SK-N-SH treated with all-trans-retinoic acid at 6 μM for 48 hours (cell line): ENCODE data around the gene LUZP1.

Experiments
- ARNTL ChIP-seq: fragments of 450-650 bp; formaldehyde crosslinking; IDR thresholded peaks from 2 replicates; pipeline ENCODE4 v1.5.0; 2020; ENCODE audit warnings: low read depth, mild to moderate bottlenecking, moderate library complexity, borderline replicate concordance
- BACH2 ChIP-seq: fragments of 250-450 bp; sonication (Bioruptor Pico); IDR thresholded peaks from 2 replicates; pipeline ENCODE4 v1.9.0; 2021; ENCODE audit warnings: mild to moderate bottlenecking, borderline replicate concordance
- CSDC2 ChIP-seq: fragments of 250-450 bp; sonication (Bioruptor Pico); IDR thresholded peaks from 2 replicates; pipeline ENCODE4 v1.5.0; 2020; ENCODE audit warnings: mild to moderate bottlenecking, moderate library complexity
- ESRRG ChIP-seq: fragments of 250-450 bp; sonication (Bioruptor Pico); IDR thresholded peaks from 2 replicates; pipeline ENCODE4 v1.6.1; 2021; ENCODE audit warnings: mild to moderate bottlenecking
- PPARA ChIP-seq: fragments of 250-450 bp; sonication (Bioruptor Pico); IDR thresholded peaks from 2 replicates; pipeline ENCODE4 v1.5.0; 2020; ENCODE audit warnings: mild to moderate bottlenecking, borderline replicate concordance
- RARB ChIP-seq: fragments of 250-450 bp; sonication (Bioruptor Pico); IDR thresholded peaks from 2 replicates; pipeline ENCODE4 v1.8.0; 2021; ENCODE audit warnings: mild to moderate bottlenecking, moderate library complexity
- ZC3H10 ChIP-seq: fragments of 250-450 bp; sonication (Bioruptor Pico); IDR thresholded peaks from 2 replicates; pipeline ENCODE4 v1.5.1; 2021; ENCODE audit warnings: mild to moderate bottlenecking, moderate library complexity
- ZFP3 ChIP-seq: fragments of 250-450 bp; sonication (Bioruptor Pico); IDR thresholded peaks from 2 replicates; pipeline ENCODE4 v1.5.0; 2020; ENCODE audit warnings: mild to moderate bottlenecking, moderate library complexity
- ZNF8 ChIP-seq: fragments of 450-650 bp; formaldehyde crosslinking; IDR thresholded peaks from 2 replicates; pipeline ENCODE4 v1.5.0; 2020; ENCODE audit warnings: mild to moderate bottlenecking, moderate library complexity
- TF ChIP-seq, protein P1 (sequence below): fragments of 250-450 bp; sonication (Bioruptor Pico); IDR thresholded peaks from 2 replicates; pipeline ENCODE4 v1.8.0; 2020; ENCODE audit warnings: mild to moderate bottlenecking, moderate library complexity, borderline replicate concordance
- TF ChIP-seq, protein P2 (sequence below): fragments of 250-450 bp; sonication (Bioruptor Pico); IDR thresholded peaks from 2 replicates; pipeline ENCODE4 v1.8.0; 2021; ENCODE audit warnings: low read depth, mild to moderate bottlenecking, moderate library complexity, borderline replicate concordance
- TF ChIP-seq, protein P3 (sequence below): fragments of 250-450 bp; sonication (Bioruptor Pico); IDR thresholded peaks from 2 replicates; pipeline ENCODE4 v1.5.1; 2020; ENCODE audit warnings: low read depth, mild to moderate bottlenecking, moderate library complexity

DNA sequence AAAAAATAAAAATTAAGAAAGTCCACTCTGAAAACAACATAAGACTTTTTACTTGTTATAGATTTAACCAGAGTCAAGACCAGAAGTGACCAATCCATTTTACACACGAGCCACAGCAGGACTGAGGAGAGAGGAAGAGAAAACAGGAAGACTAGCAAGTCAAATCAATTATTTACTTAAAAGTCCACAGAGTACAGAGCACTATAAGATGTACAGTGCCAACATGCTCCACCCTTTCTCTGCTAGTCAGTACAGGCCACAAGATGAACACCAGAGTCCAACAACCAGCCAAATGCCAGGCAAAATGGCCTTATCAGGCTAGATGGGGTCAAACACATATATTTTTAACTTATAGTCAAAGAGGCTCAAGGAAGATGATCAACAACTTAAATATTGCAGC, 19.5 kb downstream of the LUZP1 start:
- TF ChIP-seq, protein P1, sequence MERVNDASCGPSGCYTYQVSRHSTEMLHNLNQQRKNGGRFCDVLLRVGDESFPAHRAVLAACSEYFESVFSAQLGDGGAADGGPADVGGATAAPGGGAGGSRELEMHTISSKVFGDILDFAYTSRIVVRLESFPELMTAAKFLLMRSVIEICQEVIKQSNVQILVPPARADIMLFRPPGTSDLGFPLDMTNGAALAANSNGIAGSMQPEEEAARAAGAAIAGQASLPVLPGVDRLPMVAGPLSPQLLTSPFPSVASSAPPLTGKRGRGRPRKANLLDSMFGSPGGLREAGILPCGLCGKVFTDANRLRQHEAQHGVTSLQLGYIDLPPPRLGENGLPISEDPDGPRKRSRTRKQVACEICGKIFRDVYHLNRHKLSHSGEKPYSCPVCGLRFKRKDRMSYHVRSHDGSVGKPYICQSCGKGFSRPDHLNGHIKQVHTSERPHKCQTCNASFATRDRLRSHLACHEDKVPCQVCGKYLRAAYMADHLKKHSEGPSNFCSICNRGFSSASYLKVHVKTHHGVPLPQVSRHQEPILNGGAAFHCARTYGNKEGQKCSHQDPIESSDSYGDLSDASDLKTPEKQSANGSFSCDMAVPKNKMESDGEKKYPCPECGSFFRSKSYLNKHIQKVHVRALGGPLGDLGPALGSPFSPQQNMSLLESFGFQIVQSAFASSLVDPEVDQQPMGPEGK (CRISPR knock-in tag): no peak
- TF ChIP-seq, protein P2, sequence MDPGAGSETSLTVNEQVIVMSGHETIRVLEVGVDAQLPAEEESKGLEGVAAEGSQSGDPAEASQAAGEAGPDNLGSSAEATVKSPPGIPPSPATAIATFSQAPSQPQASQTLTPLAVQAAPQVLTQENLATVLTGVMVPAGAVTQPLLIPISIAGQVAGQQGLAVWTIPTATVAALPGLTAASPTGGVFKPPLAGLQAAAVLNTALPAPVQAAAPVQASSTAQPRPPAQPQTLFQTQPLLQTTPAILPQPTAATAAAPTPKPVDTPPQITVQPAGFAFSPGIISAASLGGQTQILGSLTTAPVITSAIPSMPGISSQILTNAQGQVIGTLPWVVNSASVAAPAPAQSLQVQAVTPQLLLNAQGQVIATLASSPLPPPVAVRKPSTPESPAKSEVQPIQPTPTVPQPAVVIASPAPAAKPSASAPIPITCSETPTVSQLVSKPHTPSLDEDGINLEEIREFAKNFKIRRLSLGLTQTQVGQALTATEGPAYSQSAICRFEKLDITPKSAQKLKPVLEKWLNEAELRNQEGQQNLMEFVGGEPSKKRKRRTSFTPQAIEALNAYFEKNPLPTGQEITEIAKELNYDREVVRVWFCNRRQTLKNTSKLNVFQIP (CRISPR knock-in tag): no peak
- TF ChIP-seq ESRRG (CRISPR knock-in tag) (no peak), BACH2 (CRISPR knock-in tag) (no peak), ZNF8 (CRISPR knock-in tag) (no peak), RARB (CRISPR knock-in tag) (no peak), ARNTL (CRISPR knock-in tag) (no peak), PPARA (CRISPR knock-in tag) (no peak), ZFP3 (CRISPR knock-in tag) (no peak), ZC3H10 (CRISPR knock-in tag) (no peak), CSDC2 (CRISPR knock-in tag) (no peak)
- TF ChIP-seq, protein P3, sequence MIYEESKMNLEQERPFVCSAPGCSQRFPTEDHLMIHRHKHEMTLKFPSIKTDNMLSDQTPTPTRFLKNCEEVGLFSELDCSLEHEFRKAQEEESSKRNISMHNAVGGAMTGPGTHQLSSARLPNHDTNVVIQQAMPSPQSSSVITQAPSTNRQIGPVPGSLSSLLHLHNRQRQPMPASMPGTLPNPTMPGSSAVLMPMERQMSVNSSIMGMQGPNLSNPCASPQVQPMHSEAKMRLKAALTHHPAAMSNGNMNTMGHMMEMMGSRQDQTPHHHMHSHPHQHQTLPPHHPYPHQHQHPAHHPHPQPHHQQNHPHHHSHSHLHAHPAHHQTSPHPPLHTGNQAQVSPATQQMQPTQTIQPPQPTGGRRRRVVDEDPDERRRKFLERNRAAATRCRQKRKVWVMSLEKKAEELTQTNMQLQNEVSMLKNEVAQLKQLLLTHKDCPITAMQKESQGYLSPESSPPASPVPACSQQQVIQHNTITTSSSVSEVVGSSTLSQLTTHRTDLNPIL (CRISPR knock-in tag): no peak
